Stimulated activated CD8-positive, alpha-beta memory T cell treated with anti-CD3 and anti-CD28 coated beads, Interleukin-7, amount 100 ng/mL, for 4 hours (primary cell): ENCODE measurements around the gene TNFSF12.
"Not testable (repeated sequence)": the region's sequence is repeated elsewhere in the genome, so short reads cannot be mapped to it uniquely, and the experiment has no call there.

Experiments used
- DNase-seq, 2 donors: peaks; one replicate each; pipeline ENCODE4 v3.0.0-alpha.2; 2020; ENCODE audit warnings: low read depth in 2 of 2

Gene TNFSF12

GRCh38 chr17:7587420-7588151 lies 38.7 kb downstream of the TNFSF12 start:
- no peak for DNase-seq

- no peak for DNase-seq
Observed at GRCh38 chr17:7588553-7589203, 39.8 kb downstream of the TNFSF12 start.

DNA sequence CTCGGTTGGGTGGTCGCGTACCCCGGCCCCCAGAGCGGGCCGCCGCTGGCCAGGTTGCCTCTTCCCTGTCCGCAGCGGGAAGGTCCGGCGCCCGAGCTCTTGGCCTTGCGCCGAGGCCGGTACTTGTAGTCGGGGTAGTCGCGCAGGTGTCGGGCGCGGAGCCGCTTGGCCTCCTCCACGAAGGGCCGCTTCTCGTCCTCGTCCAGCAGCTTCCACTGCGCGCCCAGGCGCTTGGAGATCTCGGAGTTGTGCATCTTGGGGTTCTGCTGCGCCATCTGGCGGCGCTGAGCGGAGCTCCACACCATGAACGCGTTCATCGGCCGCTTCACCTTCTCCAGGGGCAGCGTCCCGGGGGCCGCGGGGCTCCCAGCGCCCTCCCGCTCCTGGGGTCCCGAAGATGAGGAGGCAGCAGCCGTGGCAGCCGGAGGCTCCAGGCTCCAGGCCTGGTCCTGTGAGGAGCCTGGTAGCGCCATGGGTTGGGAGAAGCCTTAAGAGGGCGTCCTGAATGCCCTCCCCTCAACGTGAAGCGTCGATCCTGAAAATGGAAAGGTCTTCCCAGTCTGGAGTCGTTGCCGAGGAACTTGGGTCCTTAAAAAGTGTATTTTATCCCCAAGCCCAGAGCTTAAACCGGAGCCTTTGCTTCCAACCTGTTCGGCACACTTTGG lies 40.5 kb downstream of the TNFSF12 start:
- peak; percentile 22 to 55 for DNase-seq

DNA sequence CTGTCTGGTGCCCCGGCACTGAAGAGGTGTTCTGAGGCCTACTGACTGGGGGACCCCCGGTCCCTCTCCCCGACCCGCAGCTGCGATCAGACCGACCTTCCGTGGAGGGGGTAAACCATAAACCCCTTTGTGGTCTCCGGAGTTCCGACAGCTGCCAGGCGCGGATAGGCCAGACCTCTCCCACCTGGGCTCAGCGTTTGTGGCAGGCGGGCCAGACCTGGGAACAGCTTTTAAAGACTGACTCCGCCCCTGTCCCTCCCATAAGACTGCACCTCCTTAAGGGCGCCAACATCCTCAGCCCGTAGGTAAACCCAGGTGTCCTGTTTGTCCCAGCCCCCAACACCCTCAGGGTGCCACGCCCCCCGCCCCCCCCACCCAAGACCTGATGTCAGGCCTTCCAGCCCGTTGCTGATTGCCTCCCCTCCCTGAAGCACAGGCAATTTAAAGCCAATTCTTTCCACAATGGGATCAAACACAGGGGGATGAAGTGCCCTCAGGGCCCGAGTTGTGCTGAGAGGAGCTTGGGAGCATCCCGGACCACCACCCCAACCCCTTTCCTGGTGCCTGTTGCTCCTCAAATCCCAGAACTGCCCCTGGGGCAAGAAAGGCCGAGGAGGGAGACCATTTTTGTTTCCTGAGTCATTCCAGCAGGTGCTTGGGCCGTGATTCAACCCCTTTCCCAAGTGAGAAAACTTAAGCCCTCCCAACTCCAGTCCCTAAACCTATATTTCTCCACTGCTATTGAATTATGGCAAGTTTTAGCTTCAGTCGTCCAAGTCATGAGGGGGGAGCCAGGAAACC lies 41.2 kb downstream of the TNFSF12 start, which contains the start of gene SOX15:
SOX15 (minus strand) TSS at position 204 of the 801 bp plus-strand sequence. CDS start 418 bp downstream, outside the sequence.
- DNase-seq = no peak

GRCh38 chr17:7590743-7591142 lies 41.9 kb downstream of the TNFSF12 start:
- no peak for DNase-seq

- no peak for DNase-seq
Observed at GRCh38 chr17:7591596-7591995, 42.7 kb downstream of the TNFSF12 start.

GRCh38 chr17:7592422-7593021 lies 43.7 kb downstream of the TNFSF12 start:
- no peak for DNase-seq

- no peak for DNase-seq
Observed at GRCh38 chr17:7593296-7593695, 44.4 kb downstream of the TNFSF12 start.

- not testable (repeated sequence) for DNase-seq
Observed at GRCh38 chr17:7597561-7597960, 48.7 kb downstream of the TNFSF12 start.

- no peak for DNase-seq
Observed at GRCh38 chr17:7606280-7606679, 57.4 kb downstream of the TNFSF12 start.
